GM19099 (cell line): ENCODE data around the gene SHROOM3.

Source experiments
- POLR2A ChIP-seq: IDR thresholded peaks from 3 replicates; pipeline ENCODE4 v1.6.1; 2011; ENCODE audit warnings: low read depth; ENCODE audit not compliant: insufficient read length; ENCODE audit errors: extremely low read depth

The SHROOM3 gene

GRCh38 chr4:76644831-76645485 is 209.9 kb downstream of the SHROOM3 start:
- TF ChIP-seq POLR2A = no peak

DNA sequence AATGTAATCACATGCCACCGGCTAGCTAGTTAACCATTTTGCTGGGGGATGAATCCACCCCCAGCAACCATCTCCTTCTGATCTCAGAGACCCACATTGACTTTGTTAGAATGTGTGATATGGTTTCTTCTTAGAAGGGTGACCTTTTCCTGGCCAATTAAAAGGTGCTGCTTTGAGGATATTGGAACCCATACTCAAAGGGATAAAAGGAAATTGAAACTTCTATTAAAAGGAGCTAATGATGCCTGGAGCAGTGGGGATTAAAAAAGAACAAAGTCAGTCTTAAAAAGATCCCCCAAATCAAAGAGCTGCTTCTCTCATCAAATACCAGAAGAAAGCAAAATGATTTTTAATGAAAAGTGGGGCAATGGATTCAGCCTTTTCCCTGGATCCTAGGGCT is 214.1 kb downstream of the SHROOM3 start:
- TF ChIP-seq POLR2A = no peak

- TF ChIP-seq POLR2A = no peak
Observed at GRCh38 chr4:76651616-76652015, 216.6 kb downstream of the SHROOM3 start.

- TF ChIP-seq POLR2A = no peak
Observed at GRCh38 chr4:76652389-76652788, 217.4 kb downstream of the SHROOM3 start.

DNA sequence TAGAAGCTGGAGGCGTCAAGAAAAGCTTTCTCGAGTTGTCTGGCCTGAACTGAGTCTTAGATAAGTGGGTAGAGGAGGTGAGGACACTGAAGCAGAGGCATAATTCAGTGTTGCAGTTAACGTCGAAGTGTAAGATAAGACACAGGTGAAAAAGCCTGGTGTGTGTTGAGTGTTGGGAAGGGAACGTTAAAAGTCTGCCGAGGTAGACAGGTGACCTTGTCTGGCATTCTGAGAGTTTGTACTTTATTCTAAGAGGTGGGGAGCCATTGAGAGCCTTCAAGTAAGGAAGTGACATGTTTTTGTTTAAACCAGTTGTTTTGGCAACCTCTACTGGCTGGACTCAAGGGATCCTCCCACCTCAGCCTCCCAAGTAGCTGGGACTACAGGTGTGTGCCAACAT is 219.1 kb downstream of the SHROOM3 start:
- TF ChIP-seq POLR2A = no peak

- no peak for TF ChIP-seq POLR2A
Observed at GRCh38 chr4:76654791-76655190, 219.8 kb downstream of the SHROOM3 start.

GRCh38 chr4:76655566-76656479 is 220.8 kb downstream of the SHROOM3 start:
- TF ChIP-seq POLR2A = no peak

- TF ChIP-seq POLR2A = no peak
Observed at GRCh38 chr4:76657443-76657842, 222.4 kb downstream of the SHROOM3 start.

GRCh38 chr4:76658231-76659102 is 223.4 kb downstream of the SHROOM3 start:
- no peak for TF ChIP-seq POLR2A

DNA sequence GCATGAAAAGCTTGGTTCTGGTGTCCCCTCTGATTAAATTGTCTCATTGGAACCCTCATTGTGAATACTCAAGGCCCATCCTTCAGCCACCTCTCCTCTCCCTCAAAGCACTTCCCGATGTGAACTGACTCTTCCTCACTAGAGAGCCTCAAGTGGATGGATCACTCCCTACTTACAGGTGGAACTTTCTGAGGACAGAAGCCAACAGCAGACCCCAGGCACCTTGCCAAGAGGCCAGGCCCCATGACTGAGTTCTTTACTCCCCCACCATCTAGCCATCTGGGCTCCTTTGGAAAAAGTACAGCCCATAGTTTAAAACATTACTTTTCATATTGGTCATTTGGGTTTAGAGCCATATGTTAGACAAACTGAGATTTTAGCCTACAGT is 224.1 kb downstream of the SHROOM3 start:
- no peak for TF ChIP-seq POLR2A

DNA sequence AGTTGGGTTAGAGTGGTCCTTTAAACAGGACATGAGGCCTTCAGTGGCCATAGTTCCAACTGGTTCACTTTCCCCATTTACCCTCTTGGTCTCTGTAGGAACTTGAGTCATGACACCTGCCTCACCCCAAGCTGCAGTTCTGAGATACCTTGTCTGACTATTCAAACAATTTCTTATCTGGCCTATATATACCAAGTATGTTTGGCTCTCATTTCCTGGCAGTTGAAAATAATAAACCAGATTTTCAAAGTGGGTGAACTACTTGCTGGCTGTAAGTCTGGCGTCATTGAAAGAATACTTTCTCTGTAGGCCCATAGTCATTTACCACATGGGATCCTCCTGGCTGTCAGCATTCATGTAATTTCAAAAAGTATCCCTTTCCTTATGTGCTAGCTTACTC is 228.8 kb downstream of the SHROOM3 start:
- no peak for TF ChIP-seq POLR2A

GRCh38 chr4:76665153-76665552 is 230.1 kb downstream of the SHROOM3 start:
- TF ChIP-seq POLR2A = no peak

DNA sequence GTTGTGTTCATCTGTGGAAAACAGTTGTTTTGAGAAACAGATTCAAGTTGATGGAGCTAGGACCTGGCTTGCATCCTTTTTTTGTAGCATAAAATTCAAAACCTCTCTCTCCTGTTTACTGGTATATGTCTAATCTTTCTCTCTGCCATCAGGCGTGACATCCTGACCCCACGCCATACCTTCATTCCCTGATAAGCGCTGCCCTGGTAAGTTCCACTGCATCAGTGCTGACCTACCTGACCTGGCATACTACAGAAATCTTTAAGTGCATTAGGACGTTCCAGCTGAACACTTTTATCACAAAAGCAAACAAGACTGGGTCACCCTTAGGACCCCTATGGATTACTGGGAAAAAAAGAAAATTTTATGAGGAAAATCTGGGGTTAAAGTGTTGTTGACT is 230.7 kb downstream of the SHROOM3 start:
- TF ChIP-seq POLR2A = no peak

GRCh38 chr4:76666944-76667532 is 232.0 kb downstream of the SHROOM3 start:
- no peak for TF ChIP-seq POLR2A

DNA sequence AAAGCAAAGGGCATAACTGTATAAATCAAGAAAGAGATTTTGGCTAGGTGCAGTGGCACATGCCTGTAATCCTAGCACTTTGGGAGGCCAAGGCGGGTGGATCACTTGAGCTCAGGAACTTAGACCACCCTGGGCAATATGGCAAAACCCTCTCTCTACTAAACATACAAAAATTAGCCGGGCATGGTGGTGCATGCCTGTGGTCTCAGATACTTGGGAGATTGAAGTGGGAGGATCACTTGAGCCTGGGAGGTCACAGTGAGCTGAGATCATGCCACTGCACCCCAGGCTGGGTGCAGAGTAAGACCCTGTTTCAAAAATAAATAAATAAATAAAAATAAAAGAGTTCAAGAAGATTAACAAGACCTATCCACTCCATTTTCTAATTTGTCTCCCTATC is 235.6 kb downstream of the SHROOM3 start:
- no peak for TF ChIP-seq POLR2A

GRCh38 chr4:76673362-76673761 is 238.3 kb downstream of the SHROOM3 start:
- TF ChIP-seq POLR2A = no peak

DNA sequence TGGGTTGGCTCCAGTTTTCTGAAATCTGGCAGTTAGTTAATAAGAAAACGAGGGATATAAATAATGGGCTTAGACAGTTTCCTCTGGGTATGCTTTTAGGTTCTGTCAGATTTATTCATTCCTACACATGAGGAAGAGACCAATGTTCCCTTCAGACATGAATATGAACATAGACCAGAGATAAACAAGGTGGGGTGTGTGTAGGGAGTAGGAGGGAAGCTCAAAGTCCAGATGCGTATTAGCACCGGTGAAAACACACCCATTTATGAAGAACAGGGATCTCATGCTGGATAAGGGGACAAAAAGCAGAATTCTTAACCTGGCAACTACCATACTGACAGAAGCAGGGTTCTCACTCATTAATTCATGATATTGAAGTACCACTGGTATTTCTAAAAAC is 240.0 kb downstream of the SHROOM3 start:
- no peak for TF ChIP-seq POLR2A
